RWPE1 (cell line): ENCODE data around the gene UTY.

Experiments used
- CTCF ChIA-PET: fragments of 350-600 bp; sonication (Branson Sonifier 250); formaldehyde crosslinking; extraction: SDS; loops from one replicate; lab custom pipeline; 2021; lab: Yijun Ruan, JAX
- POLR2A ChIA-PET: fragments of 400-600 bp; formaldehyde crosslinking; extraction: SDS; loops from one replicate; lab custom pipeline; 2020; ENCODE audit warnings: antibody characterized with exemption; ENCODE audit not compliant: low non-redundant PET; lab: Yijun Ruan, JAX
- DNase-seq: peaks from one replicate; pipeline ENCODE4 v3.0.0; 2012; ENCODE audit warnings: low spot score
- H3K27ac ChIP-seq: fragments of 450-650 bp; 2 replicates; pipeline ENCODE4 v1.5.1; 2017
- TF ChIP-seq, protein P1 (sequence below): fragments of 450-650 bp; conservative IDR thresholded peaks from 2 replicates; pipeline ENCODE4 v1.5.1; 2017; ENCODE audit warnings: low read depth, mild to moderate bottlenecking

UTY gene

DNA sequence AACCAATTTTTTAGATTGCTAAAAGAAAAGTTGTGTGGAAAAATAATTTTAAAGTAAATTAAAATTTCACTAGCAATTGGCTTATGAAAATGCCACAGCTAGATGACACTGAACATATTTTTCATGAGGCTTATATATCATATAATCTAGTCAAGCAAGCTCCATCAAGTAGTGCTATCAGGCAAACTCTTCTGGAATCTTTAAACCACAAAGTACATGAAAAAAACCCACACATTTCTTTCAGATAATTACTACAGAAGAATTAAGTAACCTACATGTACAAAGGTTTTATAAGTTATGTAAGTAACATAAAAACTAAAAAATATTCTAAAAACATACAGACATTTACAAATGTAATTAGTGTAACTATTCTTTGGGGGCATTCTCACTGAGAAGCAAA lies 229.4 kb downstream of the UTY start:
- H3K27ac ChIP-seq = no peak overlapping the region
- no peak for DNase-seq
- ChIA-PET POLR2A (no interaction called here), CTCF (no interaction called here)
- TF ChIP-seq, protein P1, sequence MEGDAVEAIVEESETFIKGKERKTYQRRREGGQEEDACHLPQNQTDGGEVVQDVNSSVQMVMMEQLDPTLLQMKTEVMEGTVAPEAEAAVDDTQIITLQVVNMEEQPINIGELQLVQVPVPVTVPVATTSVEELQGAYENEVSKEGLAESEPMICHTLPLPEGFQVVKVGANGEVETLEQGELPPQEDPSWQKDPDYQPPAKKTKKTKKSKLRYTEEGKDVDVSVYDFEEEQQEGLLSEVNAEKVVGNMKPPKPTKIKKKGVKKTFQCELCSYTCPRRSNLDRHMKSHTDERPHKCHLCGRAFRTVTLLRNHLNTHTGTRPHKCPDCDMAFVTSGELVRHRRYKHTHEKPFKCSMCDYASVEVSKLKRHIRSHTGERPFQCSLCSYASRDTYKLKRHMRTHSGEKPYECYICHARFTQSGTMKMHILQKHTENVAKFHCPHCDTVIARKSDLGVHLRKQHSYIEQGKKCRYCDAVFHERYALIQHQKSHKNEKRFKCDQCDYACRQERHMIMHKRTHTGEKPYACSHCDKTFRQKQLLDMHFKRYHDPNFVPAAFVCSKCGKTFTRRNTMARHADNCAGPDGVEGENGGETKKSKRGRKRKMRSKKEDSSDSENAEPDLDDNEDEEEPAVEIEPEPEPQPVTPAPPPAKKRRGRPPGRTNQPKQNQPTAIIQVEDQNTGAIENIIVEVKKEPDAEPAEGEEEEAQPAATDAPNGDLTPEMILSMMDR = no peak

DNA sequence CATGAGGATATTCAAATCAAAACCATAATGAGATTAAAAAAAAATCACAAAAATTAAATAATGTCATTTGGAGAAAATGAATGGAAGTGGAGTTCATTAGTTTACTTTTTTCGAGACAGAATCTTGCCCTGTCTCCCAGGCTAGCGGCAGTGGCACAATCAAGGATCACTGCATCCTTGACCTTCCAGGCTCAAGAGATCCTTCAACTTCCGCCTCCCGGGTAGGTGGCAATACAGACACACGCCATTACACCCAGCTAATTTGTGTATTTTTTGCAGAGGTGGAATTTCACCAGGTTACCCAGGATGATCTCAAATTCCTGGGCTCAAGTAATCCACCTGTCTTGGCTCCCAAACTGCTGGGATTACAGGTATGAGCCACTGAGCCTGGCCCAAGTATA lies 236.1 kb downstream of the UTY start:
- no peak for DNase-seq
- ChIA-PET CTCF (no interaction called here), POLR2A (no interaction called here)
- H3K27ac ChIP-seq = no peak overlapping the region
- TF ChIP-seq, protein P1 = no peak

DNA sequence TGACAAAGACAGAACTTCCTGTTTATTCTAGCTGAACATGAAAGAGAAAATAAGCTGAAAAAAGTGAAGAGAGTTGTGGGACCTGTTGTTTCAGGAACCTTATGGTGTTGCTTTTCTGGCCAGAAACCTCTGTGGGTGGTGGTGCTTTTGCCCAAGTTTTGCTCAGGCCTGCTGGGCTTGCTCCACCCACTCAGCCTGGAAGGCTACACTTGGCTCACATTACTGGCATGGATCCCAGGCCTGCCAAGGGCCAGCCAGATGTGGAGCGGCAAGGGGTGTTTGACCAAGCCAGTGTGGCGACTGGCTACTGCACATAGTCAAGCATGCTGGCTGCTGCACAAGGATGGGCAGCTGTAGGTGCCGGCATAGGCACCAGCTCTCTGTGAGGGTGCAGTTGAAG lies 245.9 kb downstream of the UTY start:
- POLR2A ChIA-PET = no interaction called here
- no peak for DNase-seq
- no peak overlapping the region for H3K27ac ChIP-seq
- TF ChIP-seq, protein P1 = no peak
- CTCF ChIA-PET = no interaction called here

DNA sequence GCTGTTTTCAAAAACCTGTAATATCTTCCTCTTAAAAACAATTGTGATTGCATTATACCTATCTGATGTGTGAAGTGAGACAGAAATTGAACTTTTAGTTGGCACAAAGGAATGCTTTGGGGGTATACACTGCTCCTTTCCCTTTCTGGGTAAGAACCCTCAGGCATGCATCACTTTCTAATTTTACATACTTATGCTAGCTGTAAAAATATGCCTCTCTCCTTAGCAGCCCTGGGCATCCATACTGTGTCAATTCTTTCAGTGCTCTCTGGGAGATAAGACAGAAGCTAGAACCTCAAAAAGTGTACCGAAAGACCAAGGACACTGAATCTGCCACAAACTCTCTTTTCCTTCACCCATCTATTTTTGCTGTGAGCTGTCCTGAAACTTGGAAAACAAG lies 246.7 kb downstream of the UTY start:
- TF ChIP-seq, protein P1 = no peak
- ChIA-PET POLR2A (no interaction called here), CTCF (no interaction called here)
- no peak for DNase-seq
- H3K27ac ChIP-seq = no peak overlapping the region

DNA sequence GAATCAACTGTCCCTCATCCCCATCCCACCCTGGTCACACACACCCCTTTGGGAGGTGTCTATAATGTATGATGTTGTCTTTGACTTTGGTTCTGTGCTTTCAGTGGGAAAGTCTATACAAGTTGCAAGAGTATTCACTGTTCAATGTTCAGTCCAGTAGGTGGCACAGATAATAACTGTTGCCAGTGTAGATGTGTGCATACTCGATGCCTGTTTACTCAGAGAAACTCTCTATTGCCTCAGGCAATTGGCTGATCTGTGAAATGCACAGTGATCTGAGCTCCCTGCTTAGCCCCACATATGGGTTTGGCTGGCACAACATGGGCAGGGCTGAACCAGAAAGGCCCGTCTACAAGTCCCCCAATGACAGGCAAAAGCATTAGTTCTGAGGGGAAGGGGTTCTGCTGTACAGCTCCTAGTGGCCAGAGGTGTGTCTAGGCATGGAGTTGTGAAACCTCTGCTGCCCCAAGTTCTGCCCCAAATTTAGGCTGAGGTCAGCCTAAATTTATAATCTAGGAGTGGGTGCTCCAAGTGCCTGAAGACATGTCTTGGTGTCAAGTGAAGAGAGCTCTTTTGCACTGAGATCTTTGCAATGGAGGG lies 252.4 kb downstream of the UTY start:
- no peak for DNase-seq
- CTCF ChIA-PET = no interaction called here
- POLR2A ChIA-PET = no interaction called here
- TF ChIP-seq, protein P1 = no peak
- no peak overlapping the region for H3K27ac ChIP-seq

DNA sequence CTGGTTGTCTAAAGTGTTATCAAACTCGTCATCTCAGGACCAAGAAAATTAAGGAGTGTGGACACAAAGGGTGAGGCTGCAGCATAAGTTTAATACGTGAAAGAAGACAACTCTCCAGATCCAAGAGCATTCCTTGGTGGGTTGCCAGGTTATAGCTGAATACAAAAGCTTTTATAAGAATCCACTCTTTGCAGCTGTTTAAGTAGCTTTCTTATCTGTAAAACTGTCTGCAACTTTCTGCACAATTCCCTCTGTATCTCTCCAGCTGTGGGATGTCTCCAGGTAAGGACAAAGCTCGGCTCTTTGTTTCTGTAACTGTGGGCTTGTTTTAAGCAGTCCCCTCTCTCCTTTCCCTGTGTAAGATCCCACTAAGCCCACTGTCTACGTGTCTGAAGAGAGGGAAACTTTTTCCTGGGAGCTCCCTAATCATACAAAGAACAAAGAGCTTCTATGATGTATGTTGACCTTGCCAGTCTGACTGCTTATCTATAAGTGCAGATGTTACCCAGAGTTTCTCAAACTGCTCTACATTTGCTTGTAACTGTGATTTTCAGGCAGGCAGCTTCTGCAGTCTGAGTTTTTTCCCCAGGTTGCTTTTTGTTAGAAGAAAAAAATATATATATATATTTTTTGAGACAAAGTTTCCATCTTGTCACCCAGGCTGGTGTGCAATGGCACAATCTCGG lies 268.7 kb downstream of the UTY start:
- POLR2A ChIA-PET = no interaction called here
- no peak overlapping the region for H3K27ac ChIP-seq
- TF ChIP-seq, protein P1 = no peak
- no peak for DNase-seq
- CTCF ChIA-PET = no interaction called here
